Endothelial cell of umbilical vein (primary cell): ENCODE measurements around the gene BTG2.
A peak's percentile ranks its signal among the peaks of the same experiment; 100 is the strongest.

Experiments
- EZH2 ChIP-seq: IDR thresholded peaks from 2 replicates; pipeline ENCODE4 v1.6.1; 2012; ENCODE audit warnings: borderline replicate concordance, low read depth, mild to moderate bottlenecking, moderate library complexity, low read length, inconsistent platforms; ENCODE audit not compliant: severe bottlenecking
- MAX ChIP-seq: IDR thresholded peaks from 2 replicates; pipeline ENCODE4 v1.6.1; 2011; ENCODE audit not compliant: insufficient read depth, insufficient read length
- MYC ChIP-seq: IDR thresholded peaks from one replicate; pipeline ENCODE4 v1.6.1; 2011; ENCODE audit warnings: mild to moderate bottlenecking, low read depth, low read length
- POLR2A ChIP-seq: IDR thresholded peaks from 2 replicates; pipeline ENCODE4 v1.6.1; 2012; ENCODE audit warnings: low read depth, mild to moderate bottlenecking, control low read depth, low read length
- POLR2AphosphoS5 ChIP-seq: IDR thresholded peaks from 2 replicates; pipeline ENCODE4 v1.6.1; 2012; ENCODE audit warnings: low read depth, mild to moderate bottlenecking, control low read depth, low read length, moderate library complexity; ENCODE audit not compliant: insufficient read depth
- TF ChIP-seq, protein P1 (sequence below), 2 donors: IDR thresholded peaks; 1 replicate in 1 of 2; 2 replicates in 1 of 2; pipeline ENCODE4 v1.5.1; 2011; ENCODE audit warnings: low read length in 2 of 2, mild to moderate bottlenecking in 2 of 2, moderate library complexity in 2 of 2, control low read depth in 1 of 2, inconsistent platforms in 1 of 2, low read depth in 1 of 2; ENCODE audit not compliant: insufficient read depth in 1 of 2; ENCODE audit errors: extremely low read depth in 1 of 2

DNA sequence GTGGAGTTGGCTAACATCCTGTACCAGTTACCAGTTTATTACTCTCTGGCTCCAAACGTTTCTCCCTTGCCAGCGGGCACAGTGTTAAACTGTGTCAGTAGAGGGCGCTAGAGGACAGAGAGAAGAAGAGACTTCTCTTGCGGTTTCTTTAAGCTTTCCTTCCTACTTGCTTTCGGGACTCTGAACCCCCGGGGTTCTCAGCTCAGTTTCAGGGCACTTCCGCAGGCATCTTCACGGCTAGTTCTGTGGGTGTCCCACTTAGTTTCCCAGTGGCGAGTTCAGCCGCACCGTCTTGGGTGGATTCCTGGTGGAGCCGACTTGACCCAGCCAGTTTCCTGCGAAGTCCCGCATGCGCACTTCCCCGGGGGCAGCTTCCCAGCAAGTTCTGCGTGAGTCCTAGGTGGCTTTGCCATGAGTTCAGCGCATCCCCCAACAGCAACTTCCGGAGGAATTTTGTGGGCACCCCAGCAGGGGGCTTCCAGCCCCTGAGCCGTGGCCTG lies 37.9 kb upstream of the BTG2 start:
- TF ChIP-seq POLR2A (peak; percentile 46), EZH2 (no peak), MYC (no peak), POLR2AphosphoS5 (peak; percentile 22), MAX (no peak)
- TF ChIP-seq, protein P1, sequence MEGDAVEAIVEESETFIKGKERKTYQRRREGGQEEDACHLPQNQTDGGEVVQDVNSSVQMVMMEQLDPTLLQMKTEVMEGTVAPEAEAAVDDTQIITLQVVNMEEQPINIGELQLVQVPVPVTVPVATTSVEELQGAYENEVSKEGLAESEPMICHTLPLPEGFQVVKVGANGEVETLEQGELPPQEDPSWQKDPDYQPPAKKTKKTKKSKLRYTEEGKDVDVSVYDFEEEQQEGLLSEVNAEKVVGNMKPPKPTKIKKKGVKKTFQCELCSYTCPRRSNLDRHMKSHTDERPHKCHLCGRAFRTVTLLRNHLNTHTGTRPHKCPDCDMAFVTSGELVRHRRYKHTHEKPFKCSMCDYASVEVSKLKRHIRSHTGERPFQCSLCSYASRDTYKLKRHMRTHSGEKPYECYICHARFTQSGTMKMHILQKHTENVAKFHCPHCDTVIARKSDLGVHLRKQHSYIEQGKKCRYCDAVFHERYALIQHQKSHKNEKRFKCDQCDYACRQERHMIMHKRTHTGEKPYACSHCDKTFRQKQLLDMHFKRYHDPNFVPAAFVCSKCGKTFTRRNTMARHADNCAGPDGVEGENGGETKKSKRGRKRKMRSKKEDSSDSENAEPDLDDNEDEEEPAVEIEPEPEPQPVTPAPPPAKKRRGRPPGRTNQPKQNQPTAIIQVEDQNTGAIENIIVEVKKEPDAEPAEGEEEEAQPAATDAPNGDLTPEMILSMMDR (IDR thresholded peaks at IDR 0.05; ENCODE audit: extremely low read depth in 1 of 2, insufficient read depth in 1 of 2, low read depth in 1 of 2, low read length in 2 of 2), result peak; percentile 84 to 88
